ENCODE data around the gene EGFL8.
"Not testable (repeated sequence)": the region's sequence is repeated elsewhere in the genome, so short reads cannot be mapped to it uniquely, and the experiment has no call there.

DNA sequence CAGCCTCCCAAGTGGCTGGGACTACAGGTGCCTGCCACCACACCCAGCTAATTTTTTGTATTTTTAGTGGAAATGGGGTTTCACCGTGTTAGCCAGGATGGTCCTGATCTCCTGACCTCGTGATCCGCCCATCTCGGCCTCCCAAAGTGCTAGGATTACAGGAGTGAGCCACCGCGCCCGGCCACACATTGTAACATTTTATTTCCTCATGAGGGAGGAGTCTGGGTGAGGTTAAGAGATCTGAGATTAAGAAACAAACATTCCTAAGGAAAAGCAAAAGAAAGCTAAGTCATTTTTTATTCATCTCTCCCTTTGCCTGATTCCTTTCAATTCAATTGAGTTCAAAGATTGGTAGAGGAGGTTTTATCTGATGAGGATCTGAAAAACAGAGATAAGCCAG lies 20.2 kb upstream of the EGFL8 start:
- TF ChIP-seq, protein P1, sequence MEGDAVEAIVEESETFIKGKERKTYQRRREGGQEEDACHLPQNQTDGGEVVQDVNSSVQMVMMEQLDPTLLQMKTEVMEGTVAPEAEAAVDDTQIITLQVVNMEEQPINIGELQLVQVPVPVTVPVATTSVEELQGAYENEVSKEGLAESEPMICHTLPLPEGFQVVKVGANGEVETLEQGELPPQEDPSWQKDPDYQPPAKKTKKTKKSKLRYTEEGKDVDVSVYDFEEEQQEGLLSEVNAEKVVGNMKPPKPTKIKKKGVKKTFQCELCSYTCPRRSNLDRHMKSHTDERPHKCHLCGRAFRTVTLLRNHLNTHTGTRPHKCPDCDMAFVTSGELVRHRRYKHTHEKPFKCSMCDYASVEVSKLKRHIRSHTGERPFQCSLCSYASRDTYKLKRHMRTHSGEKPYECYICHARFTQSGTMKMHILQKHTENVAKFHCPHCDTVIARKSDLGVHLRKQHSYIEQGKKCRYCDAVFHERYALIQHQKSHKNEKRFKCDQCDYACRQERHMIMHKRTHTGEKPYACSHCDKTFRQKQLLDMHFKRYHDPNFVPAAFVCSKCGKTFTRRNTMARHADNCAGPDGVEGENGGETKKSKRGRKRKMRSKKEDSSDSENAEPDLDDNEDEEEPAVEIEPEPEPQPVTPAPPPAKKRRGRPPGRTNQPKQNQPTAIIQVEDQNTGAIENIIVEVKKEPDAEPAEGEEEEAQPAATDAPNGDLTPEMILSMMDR (IDR thresholded peaks at IDR 0.05): not testable (repeated sequence)
- TF ChIP-seq POLR2AphosphoS5 (IDR thresholded peaks at IDR 0.05; ENCODE audit: low read depth, low read length): not testable (repeated sequence)
